Measurements from ENCODE around the gene MTCH1.

Gene MTCH1, protein sequence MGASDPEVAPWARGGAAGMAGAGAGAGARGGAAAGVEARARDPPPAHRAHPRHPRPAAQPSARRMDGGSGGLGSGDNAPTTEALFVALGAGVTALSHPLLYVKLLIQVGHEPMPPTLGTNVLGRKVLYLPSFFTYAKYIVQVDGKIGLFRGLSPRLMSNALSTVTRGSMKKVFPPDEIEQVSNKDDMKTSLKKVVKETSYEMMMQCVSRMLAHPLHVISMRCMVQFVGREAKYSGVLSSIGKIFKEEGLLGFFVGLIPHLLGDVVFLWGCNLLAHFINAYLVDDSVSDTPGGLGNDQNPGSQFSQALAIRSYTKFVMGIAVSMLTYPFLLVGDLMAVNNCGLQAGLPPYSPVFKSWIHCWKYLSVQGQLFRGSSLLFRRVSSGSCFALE

DNA sequence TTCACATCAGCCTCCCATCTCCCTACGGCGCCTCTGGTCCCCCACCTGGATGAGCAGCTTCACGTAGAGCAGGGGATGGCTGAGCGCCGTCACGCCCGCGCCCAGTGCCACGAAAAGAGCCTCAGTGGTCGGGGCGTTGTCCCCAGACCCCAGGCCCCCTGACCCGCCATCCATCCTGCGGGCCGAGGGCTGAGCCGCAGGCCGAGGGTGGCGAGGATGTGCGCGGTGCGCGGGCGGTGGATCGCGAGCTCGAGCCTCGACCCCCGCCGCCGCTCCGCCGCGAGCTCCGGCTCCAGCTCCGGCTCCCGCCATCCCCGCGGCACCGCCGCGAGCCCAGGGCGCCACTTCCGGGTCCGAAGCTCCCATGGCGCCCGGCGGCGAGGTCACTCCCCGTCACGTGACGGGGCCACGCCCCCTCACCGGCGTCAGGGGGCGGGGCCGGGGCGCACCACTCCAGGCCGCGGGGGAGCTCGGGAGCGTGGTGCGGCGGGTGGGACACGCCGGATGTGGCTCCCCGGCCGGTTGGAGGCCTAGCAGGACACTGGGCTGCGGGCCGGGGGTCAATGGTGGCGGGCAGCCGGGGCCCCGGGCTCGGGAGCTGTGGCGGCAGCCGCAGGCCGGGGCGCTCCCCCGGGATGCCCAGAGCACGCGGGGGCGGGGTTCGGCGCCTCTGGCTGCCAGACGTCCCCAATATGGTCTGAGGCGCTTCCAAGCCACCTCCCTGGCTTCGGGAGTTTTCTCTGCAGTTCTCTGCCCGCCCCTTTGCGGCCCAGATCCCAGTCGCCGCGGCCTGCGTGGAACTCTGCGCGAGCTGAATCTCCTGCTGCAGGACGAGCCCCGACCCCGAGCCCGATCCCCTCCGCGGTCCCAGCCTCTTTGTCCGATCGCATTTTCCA, at the start of gene MTCH1:
TSS of gene MTCH1 (minus strand) at position 389 of the 896 bp plus-strand sequence. CDS start at position 366, 23 bp downstream.
- ChIA-PET CTCF (interaction anchor here (0.9 to 5.5 kb wide), 8 partner anchors 9 to 225 kb away, joined by 3 to 24 read pairs (median 4); partner anchors contain the start of gene C6orf89), POLR2A (interaction anchor here (0.7 to 1.6 kb wide), 11 partner anchors 8 to 220 kb away, joined by 3 to 6 read pairs (median 4); partner anchors contain the start of genes C6orf89 and PPIL1)
- peak; percentile 19 for DNase-seq (ENCODE audit: low read depth, low spot score)
- TF ChIP-seq, protein P1, sequence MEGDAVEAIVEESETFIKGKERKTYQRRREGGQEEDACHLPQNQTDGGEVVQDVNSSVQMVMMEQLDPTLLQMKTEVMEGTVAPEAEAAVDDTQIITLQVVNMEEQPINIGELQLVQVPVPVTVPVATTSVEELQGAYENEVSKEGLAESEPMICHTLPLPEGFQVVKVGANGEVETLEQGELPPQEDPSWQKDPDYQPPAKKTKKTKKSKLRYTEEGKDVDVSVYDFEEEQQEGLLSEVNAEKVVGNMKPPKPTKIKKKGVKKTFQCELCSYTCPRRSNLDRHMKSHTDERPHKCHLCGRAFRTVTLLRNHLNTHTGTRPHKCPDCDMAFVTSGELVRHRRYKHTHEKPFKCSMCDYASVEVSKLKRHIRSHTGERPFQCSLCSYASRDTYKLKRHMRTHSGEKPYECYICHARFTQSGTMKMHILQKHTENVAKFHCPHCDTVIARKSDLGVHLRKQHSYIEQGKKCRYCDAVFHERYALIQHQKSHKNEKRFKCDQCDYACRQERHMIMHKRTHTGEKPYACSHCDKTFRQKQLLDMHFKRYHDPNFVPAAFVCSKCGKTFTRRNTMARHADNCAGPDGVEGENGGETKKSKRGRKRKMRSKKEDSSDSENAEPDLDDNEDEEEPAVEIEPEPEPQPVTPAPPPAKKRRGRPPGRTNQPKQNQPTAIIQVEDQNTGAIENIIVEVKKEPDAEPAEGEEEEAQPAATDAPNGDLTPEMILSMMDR (IDR thresholded peaks at IDR 0.05; ENCODE audit: insufficient read depth, low read length, missing control alignments), result no peak
- peak within 1 kb of the TSS; percentile 99 for H3K4me3 ChIP-seq (ENCODE audit: low read depth, low read length)

DNA sequence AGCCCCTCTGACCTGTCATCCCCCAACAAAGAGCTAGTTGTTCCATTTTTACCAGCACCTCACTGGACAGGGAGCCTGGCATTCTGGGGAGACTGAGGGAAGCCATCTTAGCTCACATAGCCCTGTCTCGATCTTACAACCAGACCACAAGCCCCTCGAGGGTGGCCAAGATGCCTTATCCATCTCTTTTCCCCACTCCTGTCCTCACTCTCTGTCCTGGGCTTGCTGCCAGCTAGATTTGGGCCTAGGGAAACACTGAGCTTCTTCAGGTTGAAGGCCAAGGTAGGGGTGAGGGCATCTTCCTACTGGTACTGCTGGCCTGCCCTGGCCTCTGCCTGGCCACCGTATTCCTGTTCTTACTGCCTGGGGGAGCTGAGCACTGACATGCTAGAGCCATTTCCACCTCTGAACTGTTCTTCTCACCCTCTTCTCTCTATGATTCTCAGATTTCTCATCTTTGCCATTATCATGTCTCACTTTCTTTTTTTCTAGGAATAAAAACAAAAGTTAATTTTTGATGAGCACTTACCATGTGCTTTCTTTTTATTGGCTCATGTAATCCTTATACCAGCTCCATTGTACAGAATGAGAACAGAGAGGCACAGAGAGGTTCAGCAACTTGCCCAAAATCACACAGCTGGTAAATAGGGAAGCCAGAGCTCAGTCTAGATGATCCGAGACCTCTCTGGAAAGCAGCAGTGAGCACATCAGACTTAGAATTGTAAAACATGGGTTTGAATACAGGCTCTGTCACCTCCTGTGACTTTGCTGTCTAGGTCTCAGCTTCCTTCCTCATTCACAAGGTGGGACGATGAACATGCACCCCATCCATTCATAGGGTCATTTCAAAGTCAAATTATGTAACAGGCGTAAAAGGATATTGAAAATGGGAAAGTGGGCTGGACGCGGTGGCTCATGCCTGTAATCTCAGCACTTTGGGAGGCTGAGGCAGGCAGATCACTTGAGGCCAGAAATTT, 48.1 kb upstream of the MTCH1 start:
- no peak overlapping the region for H3K4me3 ChIP-seq (ENCODE audit: low read depth, low read length)
- ChIA-PET POLR2A (no interaction called here), CTCF (interaction anchor here (1.2 to 27.6 kb wide), 7 partner anchors 8 to 174 kb away, joined by 3 to 1706 read pairs (median 22); no protein-coding TSS in a partner anchor)
- DNase-seq (ENCODE audit: low read depth, low spot score), result no peak
- TF ChIP-seq, protein P1 (IDR thresholded peaks at IDR 0.05; ENCODE audit: insufficient read depth, low read length, missing control alignments), result no peak

DNA sequence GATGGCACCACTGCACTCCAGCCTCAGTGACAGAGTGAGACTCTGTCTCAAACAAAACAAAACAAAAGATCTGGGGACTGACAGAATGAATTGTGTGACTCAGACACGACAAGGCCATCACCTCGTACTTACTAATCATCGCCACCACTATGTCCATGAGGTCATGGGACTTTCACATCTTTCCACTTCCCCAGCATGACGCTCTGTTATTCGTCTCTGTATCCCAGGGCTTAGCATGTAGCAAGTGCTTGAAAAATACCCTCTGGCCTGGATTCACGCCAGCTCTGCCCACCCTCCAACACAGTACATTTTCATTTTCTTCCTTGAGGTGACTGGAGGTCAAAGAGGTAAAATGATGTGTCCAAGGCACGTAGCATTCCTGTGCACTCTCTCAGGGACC, 47.3 kb upstream of the MTCH1 start:
- TF ChIP-seq, protein P1 (IDR thresholded peaks at IDR 0.05; ENCODE audit: insufficient read depth, low read length, missing control alignments), result no peak
- ChIA-PET CTCF (interaction anchor here (0.6 to 27.6 kb wide), 8 partner anchors 9 to 175 kb away, joined by 3 to 1706 read pairs (median 18); no protein-coding TSS in a partner anchor), POLR2A (no interaction called here)
- no peak for DNase-seq (ENCODE audit: low read depth, low spot score)
- H3K4me3 ChIP-seq (ENCODE audit: low read depth, low read length), result no peak overlapping the region

DNA sequence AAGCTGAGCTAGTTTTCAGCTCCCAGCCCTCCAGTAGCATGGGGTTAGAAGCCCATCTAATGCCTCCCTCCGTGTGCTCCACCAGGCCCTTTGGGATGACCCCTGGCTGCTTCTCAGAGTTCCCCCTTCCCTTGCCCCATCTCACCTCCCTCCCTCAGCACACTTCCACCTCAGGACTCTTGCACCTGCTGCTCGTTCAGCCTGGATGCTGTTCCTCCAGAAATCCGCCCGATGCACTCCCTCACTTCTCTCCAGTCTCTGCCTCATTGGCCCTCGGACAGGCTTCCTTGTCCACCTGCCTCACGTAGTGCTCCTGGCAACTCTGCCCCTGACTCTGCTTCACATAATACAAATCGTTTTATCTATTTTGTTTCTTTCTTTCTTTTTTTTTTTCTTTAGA, 46.2 kb upstream of the MTCH1 start:
- TF ChIP-seq, protein P1 (IDR thresholded peaks at IDR 0.05; ENCODE audit: insufficient read depth, low read length, missing control alignments), result no peak
- no peak overlapping the region for H3K4me3 ChIP-seq (ENCODE audit: low read depth, low read length)
- ChIA-PET POLR2A (no interaction called here), CTCF (interaction anchor here (6.3 to 27.6 kb wide), 5 partner anchors 13 to 176 kb away, joined by 42 to 1706 read pairs (median 182); partner anchors contain the start of gene PIM1)
- no peak for DNase-seq (ENCODE audit: low read depth, low spot score)

DNA sequence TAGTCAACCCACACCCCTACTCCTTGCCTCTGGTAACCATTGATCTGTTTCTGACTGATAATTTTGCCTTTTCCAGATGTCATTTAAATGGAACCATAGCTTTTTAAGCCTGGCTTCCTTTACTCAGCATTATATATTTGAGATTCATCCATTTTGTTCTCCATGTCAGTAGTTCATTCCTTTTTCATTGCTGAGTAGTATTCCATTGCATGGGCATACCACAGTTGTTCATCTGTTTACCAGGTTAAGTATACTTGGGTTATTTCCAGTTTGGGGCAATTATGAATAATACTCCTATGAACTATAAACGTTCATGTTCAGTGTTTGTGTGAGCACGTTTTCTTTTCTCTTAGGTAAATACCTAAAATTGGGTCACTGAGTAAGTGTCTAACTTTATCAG, 44.6 kb upstream of the MTCH1 start:
- POLR2A ChIA-PET, result no interaction called here
- H3K4me3 ChIP-seq (ENCODE audit: low read depth, low read length), result no peak overlapping the region
- no peak for DNase-seq (ENCODE audit: low read depth, low spot score)
- CTCF ChIA-PET, result interaction anchor here (0.6 to 27.6 kb wide), 11 partner anchors 8 to 284 kb away, joined by 3 to 1706 read pairs (median 37); partner anchors contain the start of genes C6orf89 and PIM1
- TF ChIP-seq, protein P1 (IDR thresholded peaks at IDR 0.05; ENCODE audit: insufficient read depth, low read length, missing control alignments), result no peak

Data from AG04449 (cell line).